Keratinocyte (primary cell): ENCODE results near the gene ZBTB21. TPM values are rescaled to one million over a fixed set of nuclear protein-coding genes. Genes with fewer than 3 reads are reported as not detected.

Source experiments
- DNase-seq: peaks from one replicate; pipeline ENCODE4 v3.0.0-alpha.2; 2011; ENCODE audit warnings: low read depth, missing footprints, low spot score
- FAIRE-seq: peaks from 2 replicates; lab custom pipeline; 2011; peaks lifted over from hg19 to GRCh38; lab: Jason Lieb, UNC
- H2AFZ ChIP-seq: 2 replicates; pipeline ENCODE4 v1.6.0; 2012; ENCODE audit warnings: low read length, control low read depth, inconsistent platforms; ENCODE audit not compliant: control insufficient read depth
- H3K27ac ChIP-seq: 2 replicates; pipeline ENCODE4 v1.5.1; 2011; ENCODE audit warnings: low read length; ENCODE audit not compliant: control insufficient read depth, insufficient read depth
- H3K27me3 ChIP-seq: 3 replicates; pipeline ENCODE4 v1.6.0; 2011; ENCODE audit warnings: low read length; ENCODE audit not compliant: control insufficient read depth, insufficient read depth; ENCODE audit errors: extremely low read depth
- H3K36me3 ChIP-seq, 2 experiments: 2 replicates in 1 of 2; 3 replicates in 1 of 2; pipeline ENCODE4 v1.5.1; 2011; ENCODE audit warnings: low read length in 2 of 2, mild to moderate bottlenecking in 1 of 2; ENCODE audit not compliant: control insufficient read depth in 2 of 2, insufficient read depth in 2 of 2; ENCODE audit errors: extremely low read depth in 1 of 2
- H3K4me1 ChIP-seq: 3 replicates; pipeline ENCODE4 v1.5.1; 2011; ENCODE audit warnings: low read length; ENCODE audit not compliant: control insufficient read depth, insufficient read depth; ENCODE audit errors: extremely low read depth
- H3K4me2 ChIP-seq: 3 replicates; pipeline ENCODE4 v1.6.0; 2011; ENCODE audit warnings: low read depth, low read length; ENCODE audit not compliant: control insufficient read depth, insufficient read depth; ENCODE audit errors: extremely low read depth
- H3K4me3 ChIP-seq, 3 experiments: fragments of 200-600 bp in 1 of 3; sonication (generic) in 1 of 3; 2 replicates in 2 of 3; 3 replicates in 1 of 3; pipeline ENCODE4 v1.5.1; 2011 to 2016; ENCODE audit warnings: low read length in 3 of 3, mild to moderate bottlenecking in 3 of 3, control low read depth in 2 of 3, inconsistent platforms in 1 of 3, low read depth in 1 of 3, mixed read lengths in 1 of 3, mixed run types in 1 of 3, moderate library complexity in 1 of 3; ENCODE audit not compliant: control insufficient read depth in 2 of 3, insufficient read depth in 2 of 3; ENCODE audit errors: extremely low read depth in 1 of 3
- H3K79me2 ChIP-seq: 2 replicates; pipeline ENCODE4 v1.6.0; 2012; ENCODE audit warnings: low read length; ENCODE audit not compliant: control insufficient read depth, insufficient read depth
- H3K9ac ChIP-seq: 3 replicates; pipeline ENCODE4 v1.6.0; 2011; ENCODE audit warnings: low read length; ENCODE audit not compliant: control insufficient read depth, insufficient read depth; ENCODE audit errors: extremely low read depth
- H3K9me1 ChIP-seq: 3 replicates; pipeline ENCODE4 v1.6.0; 2011; ENCODE audit warnings: low read length; ENCODE audit not compliant: control insufficient read depth, insufficient read depth; ENCODE audit errors: extremely low read depth
- H3K9me3 ChIP-seq: 2 replicates; pipeline ENCODE4 v1.5.1; 2012; ENCODE audit warnings: low read depth, low read length; ENCODE audit not compliant: control insufficient read depth
- H4K20me1 ChIP-seq: 3 replicates; pipeline ENCODE4 v1.6.0; 2011; ENCODE audit warnings: low read length; ENCODE audit not compliant: control insufficient read depth, insufficient read depth; ENCODE audit errors: extremely low read depth
- EZH2 ChIP-seq: IDR thresholded peaks from one replicate; pipeline ENCODE4 v1.6.1; 2012; ENCODE audit warnings: inconsistent platforms, mild to moderate bottlenecking, low read length, moderate library complexity
- dilution Hi-C: fragments of 300-500 bp; cut with MboI; formaldehyde crosslinking; loops from one replicate; pipeline ENCODE4 v1.7.0; 2020; ENCODE audit warnings: low sequenced_read_pairs; ENCODE audit not compliant: extremely low pct_ligation_motif_present
- polyA plus RNA-seq, 5 experiments: library from polyadenylated mRNA; depleted of rRNA in 3 of 5; stranded (reverse) in 3 of 5; stranded (forward) in 1 of 5; unstranded in 1 of 5; fragments of >200 nt; gene quantifications; 1 replicate in 1 of 5; 2 replicates in 3 of 5; 3 replicates in 1 of 5; pipeline versions ENCODE4 v1.2.1 to v1.2.3, GENCODE V29; 2011 to 2012; ENCODE audit warnings: missing spikeins in 2 of 5, low read depth in 1 of 5, low replicate concordance in 1 of 5
- TF ChIP-seq, protein P1 (sequence below), 3 experiments: IDR thresholded peaks in 1 of 3; conservative IDR thresholded peaks in 1 of 3; optimal IDR thresholded peaks in 1 of 3; 2 replicates in 2 of 3; 3 replicates in 1 of 3; pipeline versions ENCODE3 to v1.5.1; 2011; ENCODE audit warnings: low read length in 3 of 3, mild to moderate bottlenecking in 3 of 3, moderate library complexity in 2 of 3, control low read depth in 1 of 3, inconsistent platforms in 1 of 3; ENCODE audit not compliant: insufficient read depth in 2 of 3; ENCODE audit errors: extremely low read depth in 1 of 3

The ZBTB21 gene
- polyA plus RNA-seq, 1 donor (not counting 4 experiments of a cell fraction or from before 2014, with no cell fraction given): 9.5 TPM

DNA sequence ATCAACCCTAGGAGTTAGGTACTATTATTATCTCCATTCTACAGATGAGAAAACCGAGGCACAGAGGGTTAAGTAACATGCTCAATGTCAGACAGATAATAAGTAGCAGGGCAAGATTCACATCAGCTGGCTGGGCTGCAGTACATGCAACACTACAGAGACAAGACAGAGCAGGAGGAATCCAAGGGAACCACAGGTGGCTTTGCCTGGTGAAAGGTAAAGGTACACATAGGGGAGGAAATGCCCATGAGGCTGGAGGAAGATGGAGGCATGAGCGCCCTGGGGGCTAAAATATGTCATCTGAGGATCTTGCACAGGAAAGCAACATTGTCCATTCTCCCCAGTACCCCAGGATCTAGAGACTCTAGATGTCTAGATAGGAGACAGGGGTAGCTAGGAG lies 8.4 kb downstream of the ZBTB21 start:
- no peak for FAIRE-seq
- Histone ChIP-seq H3K4me2 (peak overlapping the region; percentile 69), H3K36me3 (peaks cover 10 to 15% of the 10 kb centered on the region in 2 experiments), H3K27me3 (no peaks in the 10 kb centered on the region), H3K79me2 (peaks cover 33% of the 10 kb centered on the region), H4K20me1 (no peaks in the 10 kb centered on the region), H2AFZ (no peak overlapping the region), H3K27ac (peak overlapping the region; percentile 80), H3K9ac (peak overlapping the region; percentile 35), H3K9me1 (no peaks in the 10 kb centered on the region), H3K9me3 (peaks cover under 1% of the 10 kb centered on the region), H3K4me1 (peaks cover 25% of the 10 kb centered on the region), H3K4me3 (no peak overlapping the region)
- dilution Hi-C loops: no loop called here
- TF ChIP-seq, protein P1, sequence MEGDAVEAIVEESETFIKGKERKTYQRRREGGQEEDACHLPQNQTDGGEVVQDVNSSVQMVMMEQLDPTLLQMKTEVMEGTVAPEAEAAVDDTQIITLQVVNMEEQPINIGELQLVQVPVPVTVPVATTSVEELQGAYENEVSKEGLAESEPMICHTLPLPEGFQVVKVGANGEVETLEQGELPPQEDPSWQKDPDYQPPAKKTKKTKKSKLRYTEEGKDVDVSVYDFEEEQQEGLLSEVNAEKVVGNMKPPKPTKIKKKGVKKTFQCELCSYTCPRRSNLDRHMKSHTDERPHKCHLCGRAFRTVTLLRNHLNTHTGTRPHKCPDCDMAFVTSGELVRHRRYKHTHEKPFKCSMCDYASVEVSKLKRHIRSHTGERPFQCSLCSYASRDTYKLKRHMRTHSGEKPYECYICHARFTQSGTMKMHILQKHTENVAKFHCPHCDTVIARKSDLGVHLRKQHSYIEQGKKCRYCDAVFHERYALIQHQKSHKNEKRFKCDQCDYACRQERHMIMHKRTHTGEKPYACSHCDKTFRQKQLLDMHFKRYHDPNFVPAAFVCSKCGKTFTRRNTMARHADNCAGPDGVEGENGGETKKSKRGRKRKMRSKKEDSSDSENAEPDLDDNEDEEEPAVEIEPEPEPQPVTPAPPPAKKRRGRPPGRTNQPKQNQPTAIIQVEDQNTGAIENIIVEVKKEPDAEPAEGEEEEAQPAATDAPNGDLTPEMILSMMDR (optimal IDR thresholded peaks at IDR 0.05 in 1 of 3, IDR thresholded peaks at IDR 0.05 in 1 of 3, conservative IDR thresholded peaks at IDR 0.05 in 1 of 3; ENCODE audit: extremely low read depth in 1 of 3, insufficient read depth in 2 of 3, low read length in 3 of 3): no peak
- TF ChIP-seq EZH2: no peak
- DNase-seq: no peak

DNA sequence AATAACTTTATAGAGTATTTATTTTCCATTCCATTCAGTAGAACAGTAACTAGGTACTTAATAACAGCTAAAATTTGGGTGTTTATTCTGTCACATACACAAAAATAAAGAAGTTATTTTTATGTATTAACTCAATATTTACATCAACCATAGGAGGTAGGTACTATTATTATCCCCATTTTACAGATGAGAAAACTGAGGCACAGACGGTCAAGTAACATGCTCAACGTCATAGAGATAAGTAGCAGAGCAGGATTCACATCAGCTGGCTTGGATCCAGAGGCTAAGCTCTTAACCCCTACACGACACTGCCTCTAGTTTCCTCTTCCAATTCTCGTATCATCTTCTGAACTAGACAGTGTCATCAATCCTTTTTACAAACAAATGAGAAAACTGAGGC lies 9.3 kb downstream of the ZBTB21 start:
- Histone ChIP-seq H3K9me1 (no peaks in the 10 kb centered on the region), H3K36me3 (peaks cover 12 to 21% of the 10 kb centered on the region in 2 experiments), H3K9ac (no peak overlapping the region), H3K4me1 (peaks cover 25% of the 10 kb centered on the region), H2AFZ (no peak overlapping the region), H4K20me1 (no peaks in the 10 kb centered on the region), H3K27ac (no peak overlapping the region), H3K4me3 (no peak overlapping the region), H3K9me3 (peaks cover 7% of the 10 kb centered on the region), H3K4me2 (no peak overlapping the region), H3K79me2 (peaks cover 28% of the 10 kb centered on the region), H3K27me3 (no peaks in the 10 kb centered on the region)
- TF ChIP-seq, protein P1 (optimal IDR thresholded peaks at IDR 0.05 in 1 of 3, IDR thresholded peaks at IDR 0.05 in 1 of 3, conservative IDR thresholded peaks at IDR 0.05 in 1 of 3; ENCODE audit: extremely low read depth in 1 of 3, insufficient read depth in 2 of 3, low read length in 3 of 3): no peak
- TF ChIP-seq EZH2: no peak
- DNase-seq (no peak), FAIRE-seq (no peak)
- dilution Hi-C loops: no loop called here
